Transverse colon (tissue), 4 donors: ENCODE measurements around the gene PRKCI. TPM values are rescaled to one million over a fixed set of nuclear protein-coding genes. Genes with fewer than 3 reads are reported as not detected.

Source experiments
- DNase-seq: peaks from one replicate; pipeline ENCODE4 v3.0.0-alpha.2; 2019
- H3K27ac ChIP-seq, 4 donors: fragments of 200-600 bp; sonication (generic); 2 replicates each; pipeline ENCODE4 v1.5.1; 2016 to 2018; ENCODE audit warnings: inconsistent platforms in 4 of 4
- H3K27me3 ChIP-seq: fragments of 200-600 bp; sonication (generic); 2 replicates; pipeline ENCODE4 v1.5.1; 2017; ENCODE audit warnings: inconsistent platforms
- H3K36me3 ChIP-seq, 4 donors: fragments of 200-600 bp; sonication (generic); 2 replicates each; pipeline ENCODE4 v1.5.1; 2017 to 2019; ENCODE audit warnings: inconsistent platforms in 4 of 4
- H3K4me1 ChIP-seq, 4 donors: fragments of 200-600 bp; sonication (generic); 2 replicates each; pipeline ENCODE4 v1.5.1; 2017 to 2020; ENCODE audit warnings: inconsistent platforms in 4 of 4
- H3K4me3 ChIP-seq, 4 donors: fragments of 200-600 bp; sonication (generic); 1 replicate in 1 of 4; 2 replicates in 3 of 4; pipeline versions ENCODE4 v1.5.1 to v1.6.1; 2017 to 2019; ENCODE audit warnings: inconsistent platforms in 4 of 4
- H3K9me3 ChIP-seq, 2 donors: fragments of 200-600 bp; sonication (generic); 2 replicates each; pipeline ENCODE4 v1.5.1; 2017 to 2019; ENCODE audit warnings: inconsistent platforms in 2 of 2
- EP300 ChIP-seq: sonication (generic); formaldehyde crosslinking; IDR thresholded peaks from one replicate; pipeline ENCODE4 v1.6.1; 2017; ENCODE audit warnings: antibody characterized with exemption, low read depth
- POLR2A ChIP-seq: fragments of 450-650 bp; IDR thresholded peaks from one replicate; pipeline ENCODE4 v1.6.1; 2016; ENCODE audit warnings: antibody characterized with exemption, mild to moderate bottlenecking, moderate library complexity
- POLR2AphosphoS5 ChIP-seq, 3 donors: sonication (generic); formaldehyde crosslinking; IDR thresholded peaks; one replicate each; pipeline ENCODE4 v1.6.1; 2016; ENCODE audit warnings: antibody characterized with exemption in 3 of 3
- WGBS, 2 donors: methylation state at CpG; one replicate each; pipeline ENCODE4 v1.1.5; 2018; ENCODE audit warnings: low coverage in 1 of 2; 5-methylcytosine and 5-hydroxymethylcytosine counted together
- in situ Hi-C, 4 donors: fragments of 200-750 bp; cut with MboI; loops; one replicate each; pipeline versions ENCODE4 v1.15.0 to v1.15.1; 2017; ENCODE audit warnings: low sequenced_read_pairs in 3 of 4, low pct_ligation_motif_present in 1 of 4, low pct_unique_long_range_greater_than_20kb in 1 of 4
- intact Hi-C: fragments of 100-400 bp; cut with DNase I; formaldehyde crosslinking; loops from one replicate; pipeline ENCODE4 v1.15.1; 2023; ENCODE audit warnings: low total_unique reads
- total RNA-seq, 4 donors: library from RNA; depleted of rRNA; stranded (reverse); fragments of >200 nt; gene quantifications; one replicate each; pipeline ENCODE4 v1.1.0, GENCODE V29; 2016
- TF ChIP-seq, protein P1 (sequence below), 5 experiments: fragments of 200-600 bp in 3 of 5; fragments of 450-650 bp in 2 of 5; sonication (generic) in 3 of 5; IDR thresholded peaks; 1 replicate in 2 of 5; 2 replicates in 3 of 5; pipeline ENCODE4 v1.5.1; 2016 to 2017; ENCODE audit warnings: antibody characterized with exemption in 5 of 5, inconsistent platforms in 3 of 5, mild to moderate bottlenecking in 2 of 5, moderate library complexity in 1 of 5

Gene PRKCI
- total RNA-seq, 4 donors from 2014 or later = 21.1 to 52.1 (median 36.0) TPM

DNA sequence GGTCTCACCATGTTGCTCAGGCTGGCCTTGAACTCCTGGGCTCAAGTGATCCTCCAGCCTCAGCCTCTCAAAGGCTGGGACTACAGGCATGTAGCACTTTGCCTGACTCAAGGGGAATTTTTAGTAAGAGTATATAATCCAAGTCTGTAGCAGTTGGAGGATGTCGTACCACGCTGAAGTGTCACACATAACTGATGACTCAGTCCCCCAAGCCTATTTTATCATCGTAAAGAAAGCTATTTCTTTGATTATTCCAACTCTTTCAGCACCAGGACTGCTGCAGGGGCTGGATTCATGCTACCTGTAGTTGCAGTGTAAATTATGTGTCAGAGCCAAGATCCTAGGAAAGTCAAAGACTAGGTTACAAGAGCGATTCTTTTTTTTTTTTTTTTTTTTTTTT is 1.4 kb upstream of the PRKCI start:
- no peaks in the 10 kb centered on the region for H3K36me3 ChIP-seq
- no peaks in the 10 kb centered on the region for H3K9me3 ChIP-seq
- H3K4me3 ChIP-seq = no peak overlapping the region
- no peak overlapping the region for H3K27ac ChIP-seq
- intact Hi-C loops (no loop called here), in situ Hi-C loops (no loop called here)
- 86% methylated on average over 4 of the region's 4 CpGs; no CpG with 5 or more reads in 1 of the 2 donors for WGBS, 2 donors
- TF ChIP-seq, protein P1, sequence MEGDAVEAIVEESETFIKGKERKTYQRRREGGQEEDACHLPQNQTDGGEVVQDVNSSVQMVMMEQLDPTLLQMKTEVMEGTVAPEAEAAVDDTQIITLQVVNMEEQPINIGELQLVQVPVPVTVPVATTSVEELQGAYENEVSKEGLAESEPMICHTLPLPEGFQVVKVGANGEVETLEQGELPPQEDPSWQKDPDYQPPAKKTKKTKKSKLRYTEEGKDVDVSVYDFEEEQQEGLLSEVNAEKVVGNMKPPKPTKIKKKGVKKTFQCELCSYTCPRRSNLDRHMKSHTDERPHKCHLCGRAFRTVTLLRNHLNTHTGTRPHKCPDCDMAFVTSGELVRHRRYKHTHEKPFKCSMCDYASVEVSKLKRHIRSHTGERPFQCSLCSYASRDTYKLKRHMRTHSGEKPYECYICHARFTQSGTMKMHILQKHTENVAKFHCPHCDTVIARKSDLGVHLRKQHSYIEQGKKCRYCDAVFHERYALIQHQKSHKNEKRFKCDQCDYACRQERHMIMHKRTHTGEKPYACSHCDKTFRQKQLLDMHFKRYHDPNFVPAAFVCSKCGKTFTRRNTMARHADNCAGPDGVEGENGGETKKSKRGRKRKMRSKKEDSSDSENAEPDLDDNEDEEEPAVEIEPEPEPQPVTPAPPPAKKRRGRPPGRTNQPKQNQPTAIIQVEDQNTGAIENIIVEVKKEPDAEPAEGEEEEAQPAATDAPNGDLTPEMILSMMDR (IDR thresholded peaks at IDR 0.05) = no peak
- TF ChIP-seq POLR2A = no peak
- no peak for TF ChIP-seq POLR2AphosphoS5 (IDR thresholded peaks at IDR 0.05)
- TF ChIP-seq EP300 = no peak
- H3K4me1 ChIP-seq = peaks cover 0 to 21% (median 12%) of the 10 kb centered on the region in 4 donors
- no peaks in the 10 kb centered on the region for H3K27me3 ChIP-seq
- DNase-seq = no peak

DNA sequence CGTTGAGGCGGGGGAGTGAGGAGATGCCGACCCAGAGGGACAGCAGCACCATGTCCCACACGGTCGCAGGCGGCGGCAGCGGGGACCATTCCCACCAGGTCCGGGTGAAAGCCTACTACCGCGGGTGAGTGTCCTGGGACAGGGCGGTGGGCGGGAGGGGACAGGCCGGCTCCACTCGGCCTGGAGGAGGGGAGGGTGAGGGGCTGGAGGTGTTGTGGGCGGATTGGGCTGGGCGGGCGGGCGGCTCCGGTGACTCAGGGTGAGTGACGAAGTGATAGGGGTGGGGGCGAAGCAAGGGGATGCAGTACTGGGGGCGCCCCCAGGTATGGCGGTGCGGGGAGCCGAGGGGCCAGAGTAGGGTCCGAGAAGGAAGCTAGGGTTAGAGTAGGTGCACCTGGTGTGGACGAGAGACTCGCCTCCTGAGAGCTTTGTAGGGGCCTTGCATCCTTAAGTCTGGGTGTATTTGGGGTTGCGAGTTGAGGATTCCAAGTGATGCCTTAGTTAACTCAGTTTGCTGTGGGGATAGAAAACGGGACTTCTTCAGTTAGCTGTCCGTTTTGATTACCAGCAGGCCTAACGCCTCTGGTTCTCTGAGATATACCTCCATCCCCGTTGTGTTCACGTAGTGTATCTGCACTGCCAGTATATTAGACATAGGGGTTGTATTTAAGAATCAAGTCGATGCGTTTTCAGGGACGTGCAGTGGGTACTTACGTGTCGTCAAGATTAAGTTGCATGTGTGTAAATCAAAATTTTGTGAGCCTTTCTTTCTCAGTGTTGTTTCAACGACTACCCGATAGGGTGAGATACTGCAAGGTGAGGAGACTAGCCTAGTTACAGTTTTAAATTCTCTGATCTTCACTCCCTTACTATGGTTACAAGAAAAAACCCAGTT is 670 bp downstream of the PRKCI start:
- Histone ChIP-seq H3K27me3 (no peaks in the 10 kb centered on the region), H3K4me1 (peaks cover 0 to 29% (median 12%) of the 10 kb centered on the region in 4 donors), H3K27ac (peak overlapping the region; percentile 87 to 94 (median 91)), H3K4me3 (peak overlapping the region; percentile 80 to 98 (median 91)), H3K36me3 (no peaks in the 10 kb centered on the region), H3K9me3 (no peaks in the 10 kb centered on the region)
- TF ChIP-seq, protein P1 (IDR thresholded peaks at IDR 0.05) = peak in 4 of 5 experiments; percentile 7 to 52 (median 30)
- TF ChIP-seq POLR2AphosphoS5 (IDR thresholded peaks at IDR 0.05) = no peak
- WGBS, 2 donors = 2 to 12% methylated on average over 5 to 41 of the region's 42 CpGs
- in situ Hi-C loops = no loop called here
- intact Hi-C loops = no loop called here
- peak; percentile 37 for DNase-seq

DNA sequence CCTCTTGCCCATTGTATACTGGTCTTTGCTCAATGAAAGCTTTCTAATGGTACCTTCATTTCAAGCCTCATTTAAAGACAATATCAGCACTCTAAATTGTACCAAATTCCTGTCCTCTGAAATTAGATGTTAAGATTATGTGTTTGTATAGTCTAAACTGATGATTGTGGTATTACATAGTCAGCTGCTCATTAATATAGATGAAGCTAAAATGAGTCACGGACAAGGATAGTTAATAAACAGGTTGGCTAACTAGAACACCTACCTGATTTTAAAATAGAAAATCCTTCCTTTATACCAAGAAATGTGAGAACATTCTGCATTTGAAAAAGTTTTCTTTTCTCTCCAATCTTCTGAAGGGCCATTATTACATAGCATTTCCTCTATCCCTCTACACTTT is 2.9 kb downstream of the PRKCI start:
- Histone ChIP-seq H3K27ac (no peak overlapping the region), H3K9me3 (no peaks in the 10 kb centered on the region), H3K27me3 (no peaks in the 10 kb centered on the region), H3K36me3 (no peaks in the 10 kb centered on the region), H3K4me1 (peaks cover 0 to 29% (median 14%) of the 10 kb centered on the region in 4 donors), H3K4me3 (no peak overlapping the region)
- 89 to 100% methylated on average over 1 of the region's 1 CpG for WGBS, 2 donors
- in situ Hi-C loops = no loop called here
- intact Hi-C loops = no loop called here
- TF ChIP-seq, protein P1 (IDR thresholded peaks at IDR 0.05) = no peak
- TF ChIP-seq EP300 = no peak
- DNase-seq = no peak

DNA sequence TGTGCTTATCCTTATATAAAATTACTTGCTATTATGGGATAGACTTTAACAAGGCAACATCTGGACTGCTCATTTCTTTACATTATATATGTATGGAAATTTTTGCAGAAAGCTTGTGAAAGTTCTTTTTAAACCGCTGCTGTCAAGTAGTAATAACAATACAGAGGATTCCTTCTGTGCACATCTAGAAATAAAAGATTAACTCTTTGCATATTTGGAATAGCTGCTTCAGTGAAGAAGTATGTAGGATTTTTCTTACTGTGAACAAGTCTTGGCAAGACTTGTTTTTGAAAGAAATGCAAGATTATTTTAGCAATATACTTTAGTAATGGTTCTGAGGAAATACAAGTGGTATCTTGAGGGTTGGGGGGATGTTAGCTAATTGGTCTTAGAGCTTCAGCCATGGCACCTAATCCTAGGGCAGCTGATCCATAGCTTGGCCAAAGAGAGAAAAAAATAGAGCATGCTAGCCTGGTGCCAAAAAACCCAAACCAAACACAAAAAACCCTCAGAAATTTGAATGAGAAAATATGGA is 4.3 kb downstream of the PRKCI start:
- in situ Hi-C loops = no loop called here

More for the DNA sequence above, 4.3 kb downstream of the PRKCI start:
- H3K9me3 ChIP-seq = no peaks in the 10 kb centered on the region
- 79 to 80% methylated on average over 1 of the region's 1 CpG for WGBS, 2 donors
- H3K36me3 ChIP-seq = no peaks in the 10 kb centered on the region
- no peak overlapping the region for H3K27ac ChIP-seq
- no peak for DNase-seq
- no peaks in the 10 kb centered on the region for H3K27me3 ChIP-seq
- H3K4me3 ChIP-seq = no peak overlapping the region
- peaks cover 0 to 27% (median 12%) of the 10 kb centered on the region in 4 donors for H3K4me1 ChIP-seq
- intact Hi-C loops = no loop called here
- TF ChIP-seq POLR2AphosphoS5 (IDR thresholded peaks at IDR 0.05) (no peak), EP300 (no peak)
